HEK293 (cell line): Measurements from ENCODE around the gene RNF11.

Experiments used
- CTCF ChIA-PET: fragments of 350-600 bp; formaldehyde crosslinking; extraction: SDS; loops from one replicate; lab custom pipeline; 2021; ENCODE audit warnings: antibody characterized with exemption; lab: Yijun Ruan, JAX
- POLR2A ChIA-PET: fragments of 300-600 bp; formaldehyde crosslinking; extraction: SDS; loops from one replicate; lab custom pipeline; 2020; ENCODE audit warnings: antibody characterized with exemption, inconsistent platforms; lab: Yijun Ruan, JAX
- H3K27ac ChIP-seq: fragments of 200-500 bp; sonication (Bioruptor generic); 2 replicates; pipeline ENCODE4 v1.5.1; 2014; ENCODE audit warnings: low read depth, low read length, control low read depth, inconsistent platforms; ENCODE audit errors: extremely low read depth
- H3K36me3 ChIP-seq, 2 experiments: fragments of 200-500 bp in 1 of 2; sonication (Bioruptor generic) in 1 of 2; 1 replicate in 1 of 2; 2 replicates in 1 of 2; pipeline ENCODE4 v1.5.1; 2014 to 2017; ENCODE audit warnings: inconsistent platforms in 2 of 2, low read length in 2 of 2; ENCODE audit not compliant: control insufficient read depth in 2 of 2, insufficient read depth in 1 of 2
- H3K4me1 ChIP-seq: fragments of 200-500 bp; sonication (Bioruptor generic); 2 replicates; pipeline ENCODE4 v1.5.1; 2014; ENCODE audit warnings: mild to moderate bottlenecking, low read length, inconsistent platforms; ENCODE audit not compliant: control insufficient read depth, insufficient read depth
- H3K4me3 ChIP-seq: 2 replicates; pipeline ENCODE4 v1.5.1; 2011; ENCODE audit warnings: low read depth, mild to moderate bottlenecking, control low read depth, low read length, moderate library complexity
- H3K9me3 ChIP-seq: fragments of 200-500 bp; sonication (Bioruptor generic); 2 replicates; pipeline ENCODE4 v1.5.1; 2014; ENCODE audit warnings: low read depth, low read length, inconsistent platforms; ENCODE audit not compliant: control insufficient read depth, insufficient read depth
- RBAK ChIP-seq: fragments of 450-650 bp; formaldehyde crosslinking; IDR thresholded peaks from 2 replicates; pipeline ENCODE4 v1.5.1; 2016; ENCODE audit warnings: missing biosample characterization, missing genetic modification characterization
- SALL2 ChIP-seq: fragments of 450-650 bp; formaldehyde crosslinking; IDR thresholded peaks from 2 replicates; pipeline ENCODE4 v1.5.0; 2017; ENCODE audit warnings: missing biosample characterization, mild to moderate bottlenecking, missing genetic modification characterization, borderline replicate concordance
- ZBTB48 ChIP-seq: fragments of 450-650 bp; formaldehyde crosslinking; IDR thresholded peaks from 2 replicates; pipeline ENCODE4 v1.5.1; 2016; ENCODE audit warnings: missing biosample characterization, missing genetic modification characterization
- ZFP41 ChIP-seq: fragments of 450-650 bp; formaldehyde crosslinking; IDR thresholded peaks from 2 replicates; pipeline ENCODE4 v1.5.1; 2016; ENCODE audit warnings: missing biosample characterization, missing genetic modification characterization, borderline replicate concordance
- ZIC2 ChIP-seq: fragments of 450-650 bp; formaldehyde crosslinking; IDR thresholded peaks from 2 replicates; pipeline ENCODE4 v1.5.1; 2016; ENCODE audit warnings: missing biosample characterization, missing genetic modification characterization
- ZNF223 ChIP-seq: fragments of 450-650 bp; formaldehyde crosslinking; IDR thresholded peaks from 2 replicates; pipeline ENCODE4 v1.5.1; 2016; ENCODE audit warnings: missing biosample characterization, missing genetic modification characterization
- ZNF248 ChIP-seq: fragments of 450-650 bp; formaldehyde crosslinking; IDR thresholded peaks from 2 replicates; pipeline ENCODE4 v1.5.1; 2017; ENCODE audit warnings: missing biosample characterization, missing genetic modification characterization
- ZNF324 ChIP-seq: fragments of 450-650 bp; formaldehyde crosslinking; IDR thresholded peaks from 2 replicates; pipeline ENCODE4 v1.5.1; 2016; ENCODE audit warnings: missing biosample characterization, missing genetic modification characterization
- ZNF350 ChIP-seq: fragments of 450-650 bp; formaldehyde crosslinking; IDR thresholded peaks from 2 replicates; pipeline ENCODE4 v1.5.0; 2017; ENCODE audit warnings: missing biosample characterization, mild to moderate bottlenecking, missing genetic modification characterization
- ZNF433 ChIP-seq: fragments of 450-650 bp; formaldehyde crosslinking; IDR thresholded peaks from 2 replicates; pipeline ENCODE4 v1.5.1; 2016; ENCODE audit warnings: missing biosample characterization, missing genetic modification characterization, low read depth
- ZNF571 ChIP-seq: fragments of 450-650 bp; formaldehyde crosslinking; IDR thresholded peaks from 2 replicates; pipeline ENCODE4 v1.5.0; 2017; ENCODE audit warnings: missing biosample characterization, missing genetic modification characterization
- ZNF777 ChIP-seq: fragments of 450-650 bp; formaldehyde crosslinking; IDR thresholded peaks from 2 replicates; pipeline ENCODE4 v1.5.1; 2017; ENCODE audit warnings: missing biosample characterization, missing genetic modification characterization, borderline replicate concordance
- TF ChIP-seq, protein P1 (sequence below): fragments of 450-650 bp; formaldehyde crosslinking; IDR thresholded peaks from 2 replicates; pipeline ENCODE4 v1.5.1; 2017; ENCODE audit warnings: missing biosample characterization, missing genetic modification characterization
- TF ChIP-seq, protein P2 (sequence below): fragments of 450-650 bp; formaldehyde crosslinking; IDR thresholded peaks from 2 replicates; pipeline ENCODE4 v1.5.1; 2016; ENCODE audit warnings: missing biosample characterization, missing genetic modification characterization
- TF ChIP-seq, protein P3 (sequence below): fragments of 450-650 bp; formaldehyde crosslinking; IDR thresholded peaks from 2 replicates; pipeline ENCODE4 v1.5.1; 2016; ENCODE audit warnings: missing biosample characterization, missing genetic modification characterization
- TF ChIP-seq, protein P4 (sequence below): fragments of 450-650 bp; formaldehyde crosslinking; IDR thresholded peaks from 2 replicates; pipeline ENCODE4 v1.5.1; 2016; ENCODE audit warnings: missing biosample characterization, missing genetic modification characterization
- TF ChIP-seq, protein P5 (sequence below): fragments of 450-650 bp; formaldehyde crosslinking; IDR thresholded peaks from 2 replicates; pipeline ENCODE4 v1.5.1; 2016; ENCODE audit warnings: missing biosample characterization, missing genetic modification characterization, low read depth
- TF ChIP-seq, protein P6 (sequence below): fragments of 450-650 bp; formaldehyde crosslinking; optimal IDR thresholded peaks from 2 replicates; pipeline ENCODE3; 2016; ENCODE audit warnings: missing biosample characterization, mild to moderate bottlenecking, missing genetic modification characterization

RNF11 gene

DNA sequence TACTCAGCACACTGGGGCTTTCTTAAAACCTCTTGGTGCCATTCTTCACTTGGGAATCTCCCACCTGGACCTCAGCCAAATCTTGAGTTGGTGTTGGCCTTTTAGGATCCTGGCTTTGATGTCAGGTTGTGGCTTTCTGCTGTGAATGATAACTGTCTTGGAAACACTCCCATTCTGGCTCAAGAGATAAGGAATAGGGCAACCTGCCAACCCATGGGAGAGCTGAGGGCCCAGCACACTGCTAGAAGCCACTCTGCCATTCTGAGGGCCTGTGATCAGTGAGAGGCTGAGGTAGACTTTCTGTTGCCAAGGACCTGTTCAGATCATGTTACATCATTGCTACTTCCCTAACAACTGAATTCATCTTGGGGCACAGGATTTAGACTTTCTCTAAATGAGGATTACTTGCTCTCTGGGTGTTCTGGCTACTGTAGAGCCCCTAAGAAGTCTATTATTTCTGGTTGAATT is 48.4 kb downstream of the RNF11 start (continued):
- TF ChIP-seq, protein P1, sequence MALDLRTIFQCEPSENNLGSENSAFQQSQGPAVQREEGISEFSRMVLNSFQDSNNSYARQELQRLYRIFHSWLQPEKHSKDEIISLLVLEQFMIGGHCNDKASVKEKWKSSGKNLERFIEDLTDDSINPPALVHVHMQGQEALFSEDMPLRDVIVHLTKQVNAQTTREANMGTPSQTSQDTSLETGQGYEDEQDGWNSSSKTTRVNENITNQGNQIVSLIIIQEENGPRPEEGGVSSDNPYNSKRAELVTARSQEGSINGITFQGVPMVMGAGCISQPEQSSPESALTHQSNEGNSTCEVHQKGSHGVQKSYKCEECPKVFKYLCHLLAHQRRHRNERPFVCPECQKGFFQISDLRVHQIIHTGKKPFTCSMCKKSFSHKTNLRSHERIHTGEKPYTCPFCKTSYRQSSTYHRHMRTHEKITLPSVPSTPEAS = no peak
- no peak for TF ChIP-seq ZNF223 (tag by site-specific recombination)
- no peak for TF ChIP-seq ZFP41
- no peak for TF ChIP-seq ZNF777 (tag by site-specific recombination)
- TF ChIP-seq ZNF350 = no peak
- TF ChIP-seq RBAK (tag by site-specific recombination) = no peak
- TF ChIP-seq ZNF248 = no peak
- TF ChIP-seq, protein P2, sequence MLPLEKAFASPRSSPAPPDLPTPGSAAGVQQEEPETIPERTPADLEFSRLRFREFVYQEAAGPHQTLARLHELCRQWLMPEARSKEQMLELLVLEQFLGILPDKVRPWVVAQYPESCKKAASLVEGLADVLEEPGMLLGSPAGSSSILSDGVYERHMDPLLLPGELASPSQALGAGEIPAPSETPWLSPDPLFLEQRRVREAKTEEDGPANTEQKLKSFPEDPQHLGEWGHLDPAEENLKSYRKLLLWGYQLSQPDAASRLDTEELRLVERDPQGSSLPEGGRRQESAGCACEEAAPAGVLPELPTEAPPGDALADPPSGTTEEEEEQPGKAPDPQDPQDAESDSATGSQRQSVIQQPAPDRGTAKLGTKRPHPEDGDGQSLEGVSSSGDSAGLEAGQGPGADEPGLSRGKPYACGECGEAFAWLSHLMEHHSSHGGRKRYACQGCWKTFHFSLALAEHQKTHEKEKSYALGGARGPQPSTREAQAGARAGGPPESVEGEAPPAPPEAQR (tag by site-specific recombination) = no peak
- TF ChIP-seq, protein P3, sequence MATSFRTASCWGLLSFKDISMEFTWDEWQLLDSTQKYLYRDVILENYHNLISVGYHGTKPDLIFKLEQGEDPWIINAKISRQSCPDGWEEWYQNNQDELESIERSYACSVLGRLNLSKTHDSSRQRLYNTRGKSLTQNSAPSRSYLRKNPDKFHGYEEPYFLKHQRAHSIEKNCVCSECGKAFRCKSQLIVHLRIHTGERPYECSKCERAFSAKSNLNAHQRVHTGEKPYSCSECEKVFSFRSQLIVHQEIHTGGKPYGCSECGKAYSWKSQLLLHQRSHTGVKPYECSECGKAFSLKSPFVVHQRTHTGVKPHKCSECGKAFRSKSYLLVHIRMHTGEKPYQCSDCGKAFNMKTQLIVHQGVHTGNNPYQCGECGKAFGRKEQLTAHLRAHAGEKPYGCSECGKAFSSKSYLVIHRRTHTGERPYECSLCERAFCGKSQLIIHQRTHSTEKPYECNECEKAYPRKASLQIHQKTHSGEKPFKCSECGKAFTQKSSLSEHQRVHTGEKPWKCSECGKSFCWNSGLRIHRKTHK (tag by site-specific recombination) = no peak
- TF ChIP-seq ZNF571 = no peak
- no peak for TF ChIP-seq ZNF433 (tag by site-specific recombination)
- peak; percentile 54 for TF ChIP-seq ZIC2 (tag by site-specific recombination)
- no peak for TF ChIP-seq SALL2 (tag by site-specific recombination)

DNA sequence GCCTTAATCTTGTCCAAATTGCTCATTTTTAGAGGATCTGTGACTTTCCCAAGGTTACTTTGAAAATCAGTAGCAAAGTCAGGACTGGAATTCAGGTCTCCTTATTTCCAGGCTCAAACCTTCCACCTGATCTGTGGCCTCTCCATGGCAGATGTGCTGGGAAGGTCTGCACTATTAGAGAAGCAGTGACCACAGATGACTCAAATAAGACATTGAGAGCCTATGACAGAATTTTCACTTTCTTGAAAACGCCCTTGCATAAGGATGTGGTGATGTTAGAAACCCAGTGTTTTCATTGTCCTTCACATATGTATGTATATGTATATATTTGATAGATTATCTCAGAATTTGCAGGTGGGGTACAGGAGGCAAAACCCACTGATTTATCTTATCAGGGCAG is 49.0 kb downstream of the RNF11 start:
- Histone ChIP-seq H3K9me3 (no peaks in the 10 kb centered on the region), H3K4me3 (no peak overlapping the region), H3K4me1 (peaks cover 11% of the 10 kb centered on the region), H3K36me3 (peaks cover 0 to 37% of the 10 kb centered on the region in 2 experiments; a peak in 1 of 3 replicates), H3K27ac (peak overlapping the region; percentile 12)
- CTCF ChIA-PET = interaction anchor here (1.5 kb wide), 1 partner anchor 11 kb away, joined by 7 read pairs; no protein-coding TSS in a partner anchor
- TF ChIP-seq, protein P4, sequence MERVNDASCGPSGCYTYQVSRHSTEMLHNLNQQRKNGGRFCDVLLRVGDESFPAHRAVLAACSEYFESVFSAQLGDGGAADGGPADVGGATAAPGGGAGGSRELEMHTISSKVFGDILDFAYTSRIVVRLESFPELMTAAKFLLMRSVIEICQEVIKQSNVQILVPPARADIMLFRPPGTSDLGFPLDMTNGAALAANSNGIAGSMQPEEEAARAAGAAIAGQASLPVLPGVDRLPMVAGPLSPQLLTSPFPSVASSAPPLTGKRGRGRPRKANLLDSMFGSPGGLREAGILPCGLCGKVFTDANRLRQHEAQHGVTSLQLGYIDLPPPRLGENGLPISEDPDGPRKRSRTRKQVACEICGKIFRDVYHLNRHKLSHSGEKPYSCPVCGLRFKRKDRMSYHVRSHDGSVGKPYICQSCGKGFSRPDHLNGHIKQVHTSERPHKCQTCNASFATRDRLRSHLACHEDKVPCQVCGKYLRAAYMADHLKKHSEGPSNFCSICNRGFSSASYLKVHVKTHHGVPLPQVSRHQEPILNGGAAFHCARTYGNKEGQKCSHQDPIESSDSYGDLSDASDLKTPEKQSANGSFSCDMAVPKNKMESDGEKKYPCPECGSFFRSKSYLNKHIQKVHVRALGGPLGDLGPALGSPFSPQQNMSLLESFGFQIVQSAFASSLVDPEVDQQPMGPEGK = no peak
- no peak for TF ChIP-seq ZNF324 (tag by site-specific recombination)
- no peak for TF ChIP-seq ZNF223 (tag by site-specific recombination)
- 0 out of 2 replicates have a peak, but pooled peaks have one; percentile 42 for TF ChIP-seq ZBTB48 (tag by site-specific recombination)
- TF ChIP-seq, protein P5, sequence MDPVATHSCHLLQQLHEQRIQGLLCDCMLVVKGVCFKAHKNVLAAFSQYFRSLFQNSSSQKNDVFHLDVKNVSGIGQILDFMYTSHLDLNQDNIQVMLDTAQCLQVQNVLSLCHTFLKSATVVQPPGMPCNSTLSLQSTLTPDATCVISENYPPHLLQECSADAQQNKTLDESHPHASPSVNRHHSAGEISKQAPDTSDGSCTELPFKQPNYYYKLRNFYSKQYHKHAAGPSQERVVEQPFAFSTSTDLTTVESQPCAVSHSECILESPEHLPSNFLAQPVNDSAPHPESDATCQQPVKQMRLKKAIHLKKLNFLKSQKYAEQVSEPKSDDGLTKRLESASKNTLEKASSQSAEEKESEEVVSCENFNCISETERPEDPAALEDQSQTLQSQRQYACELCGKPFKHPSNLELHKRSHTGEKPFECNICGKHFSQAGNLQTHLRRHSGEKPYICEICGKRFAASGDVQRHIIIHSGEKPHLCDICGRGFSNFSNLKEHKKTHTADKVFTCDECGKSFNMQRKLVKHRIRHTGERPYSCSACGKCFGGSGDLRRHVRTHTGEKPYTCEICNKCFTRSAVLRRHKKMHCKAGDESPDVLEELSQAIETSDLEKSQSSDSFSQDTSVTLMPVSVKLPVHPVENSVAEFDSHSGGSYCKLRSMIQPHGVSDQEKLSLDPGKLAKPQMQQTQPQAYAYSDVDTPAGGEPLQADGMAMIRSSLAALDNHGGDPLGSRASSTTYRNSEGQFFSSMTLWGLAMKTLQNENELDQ (tag by site-specific recombination) = no peak
- TF ChIP-seq, protein P6, sequence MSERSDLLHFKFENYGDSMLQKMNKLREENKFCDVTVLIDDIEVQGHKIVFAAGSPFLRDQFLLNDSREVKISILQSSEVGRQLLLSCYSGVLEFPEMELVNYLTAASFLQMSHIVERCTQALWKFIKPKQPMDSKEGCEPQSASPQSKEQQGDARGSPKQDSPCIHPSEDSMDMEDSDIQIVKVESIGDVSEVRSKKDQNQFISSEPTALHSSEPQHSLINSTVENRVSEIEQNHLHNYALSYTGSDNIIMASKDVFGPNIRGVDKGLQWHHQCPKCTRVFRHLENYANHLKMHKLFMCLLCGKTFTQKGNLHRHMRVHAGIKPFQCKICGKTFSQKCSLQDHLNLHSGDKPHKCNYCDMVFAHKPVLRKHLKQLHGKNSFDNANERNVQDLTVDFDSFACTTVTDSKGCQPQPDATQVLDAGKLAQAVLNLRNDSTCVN (tag by site-specific recombination) = no peak
- POLR2A ChIA-PET = interaction anchor here (1.0 kb wide), 2 partner anchors 12 to 308 kb away, joined by 3 to 4 read pairs; no protein-coding TSS in a partner anchor
